GM19438 (cell line): ENCODE data around the gene CLBA1.

Source experiments
- ATAC-seq: cut with Tn5 transposase; IDR thresholded peaks from one replicate; pipeline ENCODE4 v1.9.1; 2021; ENCODE audit warnings: low read depth; ENCODE audit not compliant: unreplicated experiment

Gene CLBA1

GRCh38 chr14:104978746-104979691 is 6.6 kb upstream of the CLBA1 start:
- ATAC-seq = no peak

DNA sequence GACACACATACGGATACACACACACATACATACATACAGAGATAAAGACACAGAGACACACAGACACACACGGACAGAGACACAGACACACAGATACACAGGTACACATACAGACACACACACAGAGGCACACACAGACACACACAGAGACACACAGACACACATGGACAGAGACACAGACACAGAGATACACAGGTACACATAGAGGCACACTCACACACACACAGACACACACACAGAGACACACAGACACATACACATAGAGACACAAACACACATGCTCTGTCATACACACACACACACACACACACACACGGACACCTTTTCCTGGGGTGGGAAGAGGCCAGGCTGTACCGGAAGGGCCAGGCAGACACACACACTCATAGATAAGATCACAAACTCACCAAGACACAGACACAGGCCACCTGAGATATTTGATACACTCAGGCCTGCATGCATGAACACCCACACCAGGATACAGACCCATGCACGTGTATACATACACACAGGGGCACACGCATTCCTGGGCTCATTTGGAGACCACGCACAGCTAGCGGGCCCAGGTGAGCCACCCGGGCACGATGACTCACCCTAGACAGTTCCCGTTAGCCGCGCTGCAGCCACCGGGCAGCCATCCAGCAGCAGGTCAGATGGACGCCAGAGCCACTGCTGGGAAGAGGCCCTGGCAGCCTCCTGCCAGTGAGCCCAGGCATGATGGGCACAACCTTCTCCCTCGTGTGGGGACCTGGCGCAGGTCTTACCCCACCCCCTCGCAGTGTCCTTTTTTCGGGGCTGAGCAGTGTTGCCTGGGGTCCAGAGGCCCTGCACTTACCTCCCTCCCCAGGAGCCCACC is 5.6 kb upstream of the CLBA1 start:
- no peak for ATAC-seq

DNA sequence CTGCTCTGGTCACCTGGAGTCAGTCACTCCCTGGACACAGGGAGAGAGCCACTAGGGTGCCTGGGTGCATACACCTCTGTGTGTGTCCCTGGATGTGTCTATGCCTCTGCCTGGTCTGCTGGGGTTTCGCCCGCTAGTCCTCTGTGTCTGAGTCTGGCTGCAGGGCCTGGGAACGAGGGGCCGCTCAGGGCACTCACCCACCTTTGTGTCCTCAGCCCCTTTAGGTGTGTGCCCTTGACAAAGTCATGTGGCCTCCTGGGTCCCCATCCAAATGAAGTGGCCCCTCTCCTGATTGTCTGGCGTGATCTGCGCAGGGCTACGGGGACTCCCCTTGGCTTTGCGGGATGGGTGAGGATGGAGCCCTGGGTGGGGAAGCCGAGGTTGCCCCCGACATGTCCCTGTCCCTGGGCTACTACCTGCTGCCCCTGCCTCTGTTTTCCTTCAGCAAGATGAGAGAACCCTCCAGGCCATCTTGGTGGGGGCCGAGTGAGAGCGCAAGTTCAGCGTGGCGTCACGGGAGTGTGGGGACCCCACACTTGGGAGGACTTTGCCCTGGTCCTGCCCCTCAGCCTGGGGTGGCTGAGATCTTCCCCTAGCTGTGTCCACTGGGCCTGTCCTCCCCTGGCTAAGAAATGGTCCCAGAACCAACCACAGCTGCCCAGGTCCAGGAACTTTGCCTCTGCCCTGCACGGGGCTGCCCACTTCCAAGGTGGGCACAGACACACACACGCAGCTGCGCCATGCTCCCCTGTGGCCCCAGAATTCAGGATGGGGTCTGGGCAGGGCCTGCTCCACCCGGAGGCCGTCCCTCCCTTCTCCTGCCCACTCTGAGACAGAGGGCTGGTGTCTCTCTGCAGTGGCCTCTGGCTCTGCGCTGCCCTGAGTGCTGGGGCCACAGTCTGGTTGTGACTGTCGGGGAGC is 4.7 kb upstream of the CLBA1 start:
- ATAC-seq = no peak

- no peak for ATAC-seq
Measured at GRCh38 chr14:104981699-104982541, 3.7 kb upstream of the CLBA1 start.

GRCh38 chr14:104982548-104983230 is 2.9 kb upstream of the CLBA1 start:
- ATAC-seq = no peak

DNA sequence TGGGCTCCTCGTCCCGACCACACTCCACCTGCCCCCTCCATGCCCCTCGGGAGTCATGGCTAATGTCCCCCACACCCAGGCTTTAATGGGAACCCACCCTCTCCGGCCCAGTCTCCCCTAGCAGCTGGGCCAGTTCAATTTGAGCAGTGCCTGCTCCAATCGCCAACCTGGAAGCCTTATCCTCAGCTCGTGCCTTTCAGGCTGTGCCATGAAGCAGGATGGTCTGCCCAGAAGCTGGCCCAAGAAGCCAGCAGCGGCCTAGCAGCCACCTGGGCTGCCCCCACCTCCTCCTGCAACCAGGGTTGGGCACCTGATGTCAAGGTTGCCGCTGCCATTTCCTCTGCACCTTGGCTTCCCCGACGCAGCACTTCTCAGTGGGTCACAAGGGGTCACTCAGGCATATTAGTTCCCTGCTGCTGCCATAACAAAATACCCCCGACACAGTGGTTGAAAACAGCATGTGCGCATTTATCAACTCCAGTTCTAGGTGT is 2.3 kb upstream of the CLBA1 start:
- ATAC-seq = no peak

GRCh38 chr14:104984056-104984894 is 1.3 kb upstream of the CLBA1 start:
- no peak for ATAC-seq

DNA sequence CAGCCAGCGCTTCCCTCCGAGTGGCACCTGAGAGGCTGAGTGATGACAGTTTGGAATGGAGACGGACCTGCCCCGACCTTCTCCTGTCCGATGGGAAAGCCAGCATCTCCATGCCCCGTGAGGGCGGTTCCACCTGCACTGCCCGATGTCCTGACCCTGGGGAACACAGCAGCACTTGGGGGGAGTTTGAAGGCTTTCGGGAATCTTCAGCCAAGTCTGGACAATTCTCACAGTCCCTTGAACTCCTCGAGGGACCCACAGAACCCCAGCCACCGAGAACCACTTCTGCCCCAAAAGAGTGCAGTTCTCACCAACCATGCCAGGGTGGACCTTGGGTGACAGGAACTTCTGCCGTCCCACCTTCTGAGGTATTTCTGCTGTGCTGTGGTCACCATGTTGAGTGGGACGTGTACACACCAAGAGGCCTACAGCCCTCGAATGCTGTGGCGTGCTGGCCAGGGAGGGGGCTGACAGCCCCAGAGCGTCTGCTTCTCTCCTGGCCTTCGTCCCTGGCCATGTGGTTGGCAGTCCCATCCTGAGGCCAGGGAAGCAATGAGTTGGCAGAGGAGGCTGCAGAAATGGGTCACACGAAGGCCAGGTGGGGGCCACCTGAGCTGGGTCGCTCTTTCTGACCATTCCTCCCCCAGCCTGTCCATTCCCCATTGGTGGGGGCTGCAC is 1.0 kb downstream of the CLBA1 start:
- no peak for ATAC-seq

DNA sequence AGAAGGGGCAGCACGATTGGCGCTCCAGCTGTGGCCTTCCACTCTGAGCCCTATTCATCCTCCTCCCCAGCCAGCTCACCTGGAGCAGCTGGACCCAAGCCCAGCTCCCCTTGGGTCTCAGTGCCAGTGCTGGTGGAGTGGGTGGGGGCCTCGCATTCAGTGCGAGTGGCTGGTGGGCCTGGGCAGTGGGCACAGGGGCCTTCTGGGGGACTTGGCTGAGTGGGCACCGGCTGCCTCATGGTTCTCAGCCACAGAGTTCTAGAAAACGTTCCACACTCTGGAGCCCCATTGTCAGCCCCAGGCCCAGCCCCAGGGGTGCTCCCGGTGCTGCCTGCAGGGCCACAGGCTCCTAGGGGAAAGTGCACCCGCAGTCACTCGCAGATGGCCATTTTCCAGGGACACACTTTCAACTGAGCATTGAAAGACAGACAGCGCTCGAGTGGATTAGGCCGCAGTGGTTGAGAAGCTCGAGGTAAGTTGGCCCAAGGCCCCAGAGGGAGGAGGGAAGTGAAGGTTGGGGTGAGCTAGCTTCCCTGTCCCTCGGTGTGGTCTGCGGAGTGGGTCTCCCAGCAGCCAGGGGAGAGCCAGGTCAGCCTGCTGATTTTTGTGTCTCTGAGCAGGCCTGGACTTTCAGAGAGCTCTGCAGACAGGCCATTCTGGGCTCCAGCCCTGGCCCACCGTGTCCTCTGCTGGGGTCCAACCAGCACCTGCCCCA is 3.8 kb downstream of the CLBA1 start:
- no peak for ATAC-seq

DNA sequence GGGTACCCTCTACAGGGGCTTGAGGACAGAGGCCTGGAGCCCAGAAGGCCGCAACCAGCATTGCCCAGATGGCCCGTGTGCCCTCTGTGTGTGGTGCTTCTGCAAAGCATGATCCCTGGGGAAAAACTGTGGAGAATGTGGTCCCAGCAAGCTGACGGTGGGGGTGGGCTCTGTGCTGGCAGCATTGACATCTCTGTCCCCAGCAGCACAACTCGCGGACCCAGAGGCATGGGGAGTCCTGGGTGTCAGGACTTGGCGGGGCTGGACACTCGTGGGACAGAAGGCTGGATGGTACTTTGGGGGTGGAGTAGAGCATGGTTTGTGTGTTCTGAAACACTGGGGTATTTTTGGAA is 4.3 kb downstream of the CLBA1 start:
- ATAC-seq = no peak

DNA sequence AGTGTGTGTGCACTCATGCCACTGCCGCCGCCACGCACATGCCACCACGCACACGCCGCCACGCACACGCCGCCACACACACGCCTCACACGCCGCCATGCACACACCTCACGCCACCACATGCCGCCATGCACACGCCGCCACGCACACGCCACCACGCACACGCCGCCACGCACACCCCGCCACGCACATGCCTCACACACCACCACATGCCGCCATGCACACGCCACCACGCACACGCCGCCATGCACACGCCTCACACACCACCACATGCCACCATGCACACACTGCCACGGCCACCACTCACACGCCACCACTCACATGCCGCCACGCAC is 6.3 kb downstream of the CLBA1 start:
- ATAC-seq = no peak

DNA sequence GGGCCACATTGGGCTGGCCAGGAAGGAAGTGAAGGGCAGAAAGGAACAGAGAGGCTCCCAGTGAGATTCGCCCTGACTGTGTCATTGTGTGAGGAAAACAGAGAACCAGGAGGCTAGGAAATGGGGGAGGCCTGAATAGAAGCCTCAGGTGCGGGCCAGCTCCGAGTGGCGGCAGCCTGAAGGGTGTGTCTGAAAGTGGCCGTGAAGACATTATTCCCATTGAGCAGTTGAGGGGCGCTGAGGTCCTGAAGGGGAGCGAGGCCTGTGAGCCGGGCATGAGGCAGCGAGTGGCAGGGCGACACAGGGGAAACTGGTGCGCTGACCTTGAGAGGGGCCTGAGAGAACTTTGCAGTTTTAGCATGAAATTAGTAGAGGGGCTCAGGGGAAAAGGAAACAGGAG is 6.9 kb downstream of the CLBA1 start:
- ATAC-seq = no peak

DNA sequence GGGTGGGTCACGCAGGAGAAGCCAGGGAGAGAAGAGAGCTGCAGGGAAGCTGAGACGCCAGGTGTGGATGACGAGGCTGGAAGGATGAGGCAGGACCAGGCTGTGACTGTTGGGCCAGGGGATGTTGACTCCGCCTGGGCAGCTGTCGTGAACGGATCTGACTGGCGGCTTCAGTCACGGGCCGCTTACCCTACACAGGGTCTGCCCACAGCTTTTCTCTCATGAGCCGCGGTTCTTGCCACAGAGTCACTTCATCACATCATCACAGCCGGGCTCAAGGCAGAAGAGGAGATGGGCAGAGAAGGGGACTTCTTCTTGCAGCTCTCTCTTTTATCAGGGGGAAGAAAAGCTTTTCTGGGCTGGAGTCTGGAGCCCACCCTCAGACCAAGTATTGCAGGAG is 7.7 kb downstream of the CLBA1 start:
- no peak for ATAC-seq

- ATAC-seq = no peak
Measured at GRCh38 chr14:104993808-104994591, 8.4 kb downstream of the CLBA1 start.

GRCh38 chr14:104994978-104995377 is 9.4 kb downstream of the CLBA1 start:
- ATAC-seq = no peak

DNA sequence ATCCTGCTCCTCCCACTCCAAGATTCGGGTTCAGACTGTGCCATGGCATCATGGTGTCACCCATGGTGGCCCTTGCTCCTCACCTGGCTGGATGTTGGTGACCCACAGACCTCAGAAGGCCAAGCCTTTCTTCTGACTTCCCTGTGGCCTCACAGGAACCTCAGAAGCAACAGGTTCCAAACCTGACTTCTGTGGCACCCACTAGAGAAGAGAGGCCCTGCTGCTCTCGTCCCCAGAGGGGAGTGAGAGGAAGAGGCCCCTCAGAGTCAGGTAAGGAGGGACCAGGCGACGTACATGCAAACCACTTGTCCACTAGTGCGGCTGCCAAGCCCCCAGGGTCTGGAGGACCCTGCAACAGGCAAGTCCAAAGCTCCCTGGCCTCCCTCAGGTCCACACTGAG is 10.4 kb downstream of the CLBA1 start:
- no peak for ATAC-seq
